Caco-2 (cell line): Measurements from ENCODE around the gene SV2B. TPM values are rescaled to one million over a fixed set of nuclear protein-coding genes. Genes with fewer than 3 reads are reported as not detected.

Experiments used
- BruUV-seq: library from RNA; stranded (reverse); fragments of 400-500 nt; replicated peaks from 2 replicates; lab custom pipeline; 2021; lab: Mats Ljungman, UMichigan
- CTCF ChIA-PET: fragments of 300-600 bp; sonication (Branson Sonifier 250); formaldehyde crosslinking; loops from one replicate; lab custom pipeline; 2022; ENCODE audit warnings: antibody characterized with exemption; lab: Charles Lee
- POLR2A ChIA-PET: fragments of 300-600 bp; sonication (Branson Sonifier 250); formaldehyde crosslinking; loops from one replicate; lab custom pipeline; 2022; ENCODE audit warnings: antibody characterized with exemption; lab: Charles Lee
- DNase-seq, 2 experiments: peaks; one replicate each; pipeline versions ENCODE4 v3.0.0 to v3.0.0-alpha.2; 2020 to 2022
- H3K27me3 ChIP-seq: replicated peaks from 2 replicates; pipeline ENCODE4 v1.6.0; 2011; ENCODE audit warnings: low read length; ENCODE audit not compliant: control insufficient read depth, insufficient read depth
- H3K36me3 ChIP-seq: 2 replicates; pipeline ENCODE4 v1.5.1; 2011; ENCODE audit warnings: low read length; ENCODE audit not compliant: control insufficient read depth, insufficient read depth
- H3K4me1 ChIP-seq: fragments of 250-450 bp; sonication (Bioruptor Pico); 2 replicates; pipeline ENCODE4 v1.5.1; 2020; ENCODE audit warnings: mild to moderate bottlenecking
- H3K4me3 ChIP-seq: 2 replicates; pipeline ENCODE4 v1.5.1; 2011; ENCODE audit warnings: low read depth, mild to moderate bottlenecking, control low read depth, low read length
- H3K9me3 ChIP-seq: fragments of 250-450 bp; sonication (Bioruptor Pico); 2 replicates; pipeline ENCODE4 v1.5.1; 2020; ENCODE audit warnings: mild to moderate bottlenecking, moderate library complexity
- H3K27ac Mint-ChIP-seq: one replicate; pipeline ENCODE4 v1.8.0; 2022; ENCODE audit warnings: mixed read lengths; ENCODE audit not compliant: unreplicated experiment
- H3K27me3 Mint-ChIP-seq: one replicate; pipeline ENCODE4 v1.8.0; 2022; ENCODE audit warnings: mixed read lengths; ENCODE audit not compliant: insufficient read depth, unreplicated experiment
- H3K36me3 Mint-ChIP-seq: one replicate; pipeline ENCODE4 v1.8.0; 2022; ENCODE audit warnings: mild to moderate bottlenecking, mixed read lengths; ENCODE audit not compliant: insufficient read depth, unreplicated experiment
- H3K4me1 Mint-ChIP-seq: one replicate; pipeline ENCODE4 v1.8.0; 2022; ENCODE audit warnings: low read depth, mixed read lengths; ENCODE audit not compliant: unreplicated experiment
- H3K4me3 Mint-ChIP-seq: one replicate; pipeline ENCODE4 v1.8.0; 2022; ENCODE audit warnings: mild to moderate bottlenecking, moderate library complexity, mixed read lengths; ENCODE audit not compliant: unreplicated experiment
- H3K9me3 Mint-ChIP-seq: one replicate; pipeline ENCODE4 v1.8.0; 2022; ENCODE audit warnings: mixed read lengths; ENCODE audit not compliant: unreplicated experiment
- CTCF ChIP-seq, 2 experiments: fragments of 200-600 bp in 1 of 2; IDR thresholded peaks; 1 replicate in 1 of 2; 2 replicates in 1 of 2; pipeline versions ENCODE4 v1.5.1 to v1.8.0; 2011 to 2022; ENCODE audit warnings: antibody characterized with exemption in 1 of 2, control low read depth in 1 of 2, inconsistent platforms in 1 of 2, low read depth in 1 of 2, low read length in 1 of 2, mild to moderate bottlenecking in 1 of 2, moderate library complexity in 1 of 2; ENCODE audit not compliant: insufficient read depth in 1 of 2, severe bottlenecking in 1 of 2, unreplicated experiment in 1 of 2
- intact Hi-C: fragments of 100-400 bp; cut with micrococcal nuclease; formaldehyde crosslinking; loops from one replicate; pipeline ENCODE4 v1.10.0; 2022; ENCODE audit not compliant: unreplicated experiment
- total RNA-seq: library from RNA; stranded (reverse); gene quantifications from 2 replicates; pipeline ENCODE4 v1.2.3, GENCODE V29; 2022

SV2B gene
- total RNA-seq, 1 experiment from 2014 or later = not detected

- CTCF ChIA-PET = no interaction called here
These were observed 2.7 kb downstream of the SV2B start for GRCh38 chr15:91102546-91103330.

DNA sequence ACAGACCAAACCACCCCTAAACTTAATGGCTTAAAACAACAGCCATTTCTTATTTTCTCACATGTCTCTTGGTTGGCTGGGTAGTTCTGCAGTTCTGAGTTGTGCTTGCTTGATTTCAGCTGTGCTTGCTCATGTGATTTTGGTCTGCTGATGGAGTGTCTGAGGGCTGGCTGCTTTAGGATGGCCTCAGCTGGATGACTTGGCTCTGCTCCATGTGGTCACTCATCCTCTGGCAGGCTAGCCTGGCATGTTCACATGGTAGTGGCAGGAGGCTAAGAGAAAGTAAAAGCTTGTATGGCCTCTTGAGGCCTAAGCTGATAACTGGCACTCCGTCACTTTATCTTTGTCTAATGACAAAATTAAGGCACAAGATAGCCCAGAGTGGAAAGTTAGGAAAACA is 4.1 kb downstream of the SV2B start:
- Mint-ChIP-seq H3K9me3 (no peaks in the 10 kb centered on the region), H3K4me3 (no peak overlapping the region), H3K27me3 (peaks cover 54% of the 10 kb centered on the region), H3K4me1 (no peaks in the 10 kb centered on the region), H3K36me3 (peaks cover 6% of the 10 kb centered on the region), H3K27ac (no peak overlapping the region)
- H3K4me3 ChIP-seq = no peak overlapping the region
- peaks cover 6% of the 10 kb centered on the region for H3K27me3 ChIP-seq
- H3K4me1 ChIP-seq = peaks cover 6% of the 10 kb centered on the region; the same call in 1 of the 2 replicates
- TF ChIP-seq CTCF (IDR thresholded peaks at IDR 0.05; ENCODE audit: insufficient read depth in 1 of 2, low read depth in 1 of 2, low read length in 1 of 2, severe bottlenecking in 1 of 2, unreplicated experiment in 1 of 2) = no peak
- no peaks in the 10 kb centered on the region for H3K36me3 ChIP-seq
- no TSS peak for BruUV-seq
- no peaks in the 10 kb centered on the region for H3K9me3 ChIP-seq
- ChIA-PET POLR2A (no interaction called here), CTCF (no interaction called here)
- intact Hi-C loops = no loop called here
- no peak for DNase-seq

More at GRCh38 chr15:91102546-91103330, 2.7 kb downstream of the SV2B start:
- POLR2A ChIA-PET = no interaction called here
- no TSS peak for BruUV-seq
- Mint-ChIP-seq H3K27me3 (peaks cover 55% of the 10 kb centered on the region), H3K27ac (no peak overlapping the region), H3K4me1 (no peaks in the 10 kb centered on the region), H3K9me3 (no peaks in the 10 kb centered on the region), H3K4me3 (no peak overlapping the region), H3K36me3 (peaks cover 6% of the 10 kb centered on the region)
- Histone ChIP-seq H3K4me3 (no peak overlapping the region), H3K27me3 (peaks cover 6% of the 10 kb centered on the region), H3K36me3 (no peaks in the 10 kb centered on the region), H3K9me3 (no peaks in the 10 kb centered on the region), H3K4me1 (peaks cover 6% of the 10 kb centered on the region; the same call in 1 of the 2 replicates)
- TF ChIP-seq CTCF (IDR thresholded peaks at IDR 0.05; ENCODE audit: insufficient read depth in 1 of 2, low read depth in 1 of 2, low read length in 1 of 2, severe bottlenecking in 1 of 2, unreplicated experiment in 1 of 2) = no peak
- DNase-seq = no peak
- intact Hi-C loops = no loop called here

DNA sequence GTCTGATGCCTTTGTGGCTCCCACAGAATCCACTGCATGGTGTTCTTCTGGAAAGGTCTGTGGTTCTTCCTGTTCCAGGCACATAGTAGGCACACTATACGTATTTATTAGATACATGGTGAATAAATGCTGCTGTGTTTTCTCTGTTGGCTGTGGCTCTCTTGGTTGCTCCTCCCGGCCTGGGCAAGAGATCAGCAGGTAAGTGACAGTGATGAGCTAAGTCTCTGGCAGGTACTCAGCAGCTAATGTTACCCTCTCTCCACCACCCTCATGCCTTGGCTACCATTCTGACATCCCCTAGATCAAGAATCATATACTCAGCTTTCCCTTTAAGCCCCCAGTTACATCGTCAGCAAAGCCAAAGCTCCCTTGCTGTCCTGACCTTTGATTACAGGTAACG is 8.4 kb downstream of the SV2B start:
- H3K9me3 Mint-ChIP-seq = no peaks in the 10 kb centered on the region
- Histone ChIP-seq H3K27me3 (no peaks in the 10 kb centered on the region), H3K36me3 (no peaks in the 10 kb centered on the region), H3K4me1 (no peaks in the 10 kb centered on the region), H3K9me3 (no peaks in the 10 kb centered on the region), H3K4me3 (no peak overlapping the region)
- H3K4me1 Mint-ChIP-seq = no peaks in the 10 kb centered on the region
- H3K27me3 Mint-ChIP-seq = peaks cover 39% of the 10 kb centered on the region
- CTCF ChIA-PET = no interaction called here
- POLR2A ChIA-PET = no interaction called here
- H3K27ac Mint-ChIP-seq = no peak overlapping the region
- DNase-seq = no peak
- H3K4me3 Mint-ChIP-seq = no peak overlapping the region
- no TSS peak for BruUV-seq
- TF ChIP-seq CTCF (IDR thresholded peaks at IDR 0.05; ENCODE audit: insufficient read depth in 1 of 2, low read depth in 1 of 2, low read length in 1 of 2, severe bottlenecking in 1 of 2, unreplicated experiment in 1 of 2) = no peak
- H3K36me3 Mint-ChIP-seq = no peaks in the 10 kb centered on the region
- intact Hi-C loops = no loop called here
